HEK293 (cell line): ENCODE data around the gene BPI.

Source experiments
- CTCF ChIP-seq: fragments of 450-650 bp; formaldehyde crosslinking; IDR thresholded peaks from 2 replicates; pipeline ENCODE4 v1.5.1; 2016; ENCODE audit warnings: missing biosample characterization, missing genetic modification characterization
- HIC1 ChIP-seq: fragments of 450-650 bp; formaldehyde crosslinking; IDR thresholded peaks from 2 replicates; pipeline ENCODE4 v1.5.1; 2016; ENCODE audit warnings: missing biosample characterization, missing genetic modification characterization
- REST ChIP-seq: fragments of 450-650 bp; formaldehyde crosslinking; IDR thresholded peaks from 2 replicates; pipeline ENCODE4 v1.5.1; 2016; ENCODE audit warnings: missing biosample characterization, missing genetic modification characterization
- TCF7L2 ChIP-seq: IDR thresholded peaks from 2 replicates; pipeline ENCODE4 v1.6.1; 2011; ENCODE audit warnings: low read depth, mild to moderate bottlenecking, inconsistent platforms, low read length, moderate library complexity, borderline replicate concordance
- ZNF138 ChIP-seq: fragments of 450-650 bp; formaldehyde crosslinking; IDR thresholded peaks from 2 replicates; pipeline ENCODE4 v1.5.1; 2016; ENCODE audit warnings: missing biosample characterization, missing genetic modification characterization, borderline replicate concordance
- ZNF140 ChIP-seq: fragments of 450-650 bp; formaldehyde crosslinking; IDR thresholded peaks from 2 replicates; pipeline ENCODE4 v1.5.1; 2016; ENCODE audit warnings: missing biosample characterization, missing genetic modification characterization
- ZNF335 ChIP-seq: fragments of 450-650 bp; formaldehyde crosslinking; conservative IDR thresholded peaks from 2 replicates; pipeline ENCODE4 v1.5.1; 2016; ENCODE audit warnings: missing biosample characterization, missing genetic modification characterization
- ZNF596 ChIP-seq: fragments of 450-650 bp; IDR thresholded peaks from 2 replicates; pipeline ENCODE4 v1.5.0; 2018; ENCODE audit warnings: missing biosample characterization, mild to moderate bottlenecking, missing genetic modification characterization, moderate library complexity
- ZNF658 ChIP-seq: fragments of 450-650 bp; formaldehyde crosslinking; IDR thresholded peaks from 2 replicates; pipeline ENCODE4; 2016; ENCODE audit warnings: missing biosample characterization, missing genetic modification characterization

- TF ChIP-seq HIC1 (tag by site-specific recombination) (no peak), CTCF (tag by site-specific recombination) (no peak), ZNF596 (tag by site-specific recombination) (no peak), ZNF658 (tag by site-specific recombination) (no peak), ZNF138 (no peak), ZNF335 (tag by site-specific recombination) (no peak), TCF7L2 (no peak), ZNF140 (tag by site-specific recombination) (no peak), REST (tag by site-specific recombination) (no peak)
Observed at GRCh38 chr20:38338849-38339520, 35.0 kb downstream of the BPI start.
